Upper lobe of left lung (tissue), 6 donors: ENCODE results near the gene INAFM1. TPM values are rescaled to one million over a fixed set of nuclear protein-coding genes. Genes with fewer than 3 reads are reported as not detected.
A peak's percentile ranks its signal among the peaks of the same experiment; 100 is the strongest.

Experiments used
- ATAC-seq, 2 donors: fragments of 200-7000 bp; cut with Tn5 transposase; one replicate each; pipeline ENCODE4 v1.9.1; 2022; ENCODE audit warnings: mild to moderate bottlenecking in 2 of 2, moderate library complexity in 2 of 2; ENCODE audit not compliant: low FRiP score in 2 of 2
- DNase-seq, 2 donors: peaks; one replicate each; pipeline ENCODE4 v3.0.0-alpha.2; 2019 to 2020
- H3K27ac ChIP-seq, 4 donors: fragments of 200-600 bp; sonication (generic); one replicate each; pipeline ENCODE4 v1.5.1; 2016 to 2019
- H3K27me3 ChIP-seq, 4 donors: fragments of 200-600 bp; sonication (generic); one replicate each; pipeline ENCODE4 v1.5.1; 2017 to 2019
- H3K36me3 ChIP-seq, 4 donors: fragments of 200-600 bp; sonication (generic); one replicate each; pipeline ENCODE4 v1.5.1; 2016 to 2019
- H3K4me1 ChIP-seq, 4 donors: fragments of 200-600 bp; sonication (generic); one replicate each; pipeline ENCODE4 v1.5.1; 2018 to 2019
- H3K4me3 ChIP-seq, 4 donors: fragments of 200-600 bp; sonication (generic); one replicate each; pipeline ENCODE4 v1.5.1; 2017 to 2019; ENCODE audit warnings: mild to moderate bottlenecking in 2 of 4, moderate library complexity in 1 of 4
- H3K9me3 ChIP-seq, 4 donors: fragments of 200-600 bp; sonication (generic); one replicate each; pipeline ENCODE4 v1.5.1; 2018 to 2019
- EP300 ChIP-seq, 4 donors: sonication (generic); formaldehyde crosslinking; IDR thresholded peaks; one replicate each; pipeline ENCODE4 v1.5.1; 2017; ENCODE audit warnings: antibody characterized with exemption in 4 of 4, control low read depth in 2 of 4
- POLR2A ChIP-seq, 4 donors: fragments of 450-650 bp; IDR thresholded peaks; one replicate each; pipeline ENCODE4 v1.5.1; 2016 to 2017; ENCODE audit warnings: antibody characterized with exemption in 4 of 4, mild to moderate bottlenecking in 2 of 4
- POLR2AphosphoS5 ChIP-seq, 2 donors: sonication (generic); formaldehyde crosslinking; IDR thresholded peaks; one replicate each; pipeline ENCODE4 v1.5.1; 2017; ENCODE audit warnings: antibody characterized with exemption in 2 of 2
- WGBS, 2 donors: methylation state at CpG; one replicate each; pipeline ENCODE4 v1.1.5; 2017 to 2018; 5-methylcytosine and 5-hydroxymethylcytosine counted together
- total RNA-seq, 6 donors: library from RNA; depleted of rRNA in 4 of 6; stranded (reverse); fragments of >200 nt in 4 of 6; gene quantifications; one replicate each; pipeline versions ENCODE4 v1.1.0 to v1.2.1, GENCODE V29; 2016 to 2021
- TF ChIP-seq, protein P1 (sequence below), 6 experiments: fragments of 450-650 bp in 4 of 6; fragments of 200-600 bp in 2 of 6; sonication (generic) in 2 of 6; IDR thresholded peaks; one replicate each; pipeline ENCODE4 v1.5.1; 2016 to 2019; ENCODE audit warnings: antibody characterized with exemption in 6 of 6
- donor health status: DM: no; HTN: no; CAD: no; lungs with moderate emphysema.
- donor health status: DM: no; HTN: yes; CAD: no; lungs with severe emphysema.

Gene INAFM1
- total RNA-seq, 6 donors from 2014 or later = 0.59 to 28.3 (median 22.4) TPM

DNA sequence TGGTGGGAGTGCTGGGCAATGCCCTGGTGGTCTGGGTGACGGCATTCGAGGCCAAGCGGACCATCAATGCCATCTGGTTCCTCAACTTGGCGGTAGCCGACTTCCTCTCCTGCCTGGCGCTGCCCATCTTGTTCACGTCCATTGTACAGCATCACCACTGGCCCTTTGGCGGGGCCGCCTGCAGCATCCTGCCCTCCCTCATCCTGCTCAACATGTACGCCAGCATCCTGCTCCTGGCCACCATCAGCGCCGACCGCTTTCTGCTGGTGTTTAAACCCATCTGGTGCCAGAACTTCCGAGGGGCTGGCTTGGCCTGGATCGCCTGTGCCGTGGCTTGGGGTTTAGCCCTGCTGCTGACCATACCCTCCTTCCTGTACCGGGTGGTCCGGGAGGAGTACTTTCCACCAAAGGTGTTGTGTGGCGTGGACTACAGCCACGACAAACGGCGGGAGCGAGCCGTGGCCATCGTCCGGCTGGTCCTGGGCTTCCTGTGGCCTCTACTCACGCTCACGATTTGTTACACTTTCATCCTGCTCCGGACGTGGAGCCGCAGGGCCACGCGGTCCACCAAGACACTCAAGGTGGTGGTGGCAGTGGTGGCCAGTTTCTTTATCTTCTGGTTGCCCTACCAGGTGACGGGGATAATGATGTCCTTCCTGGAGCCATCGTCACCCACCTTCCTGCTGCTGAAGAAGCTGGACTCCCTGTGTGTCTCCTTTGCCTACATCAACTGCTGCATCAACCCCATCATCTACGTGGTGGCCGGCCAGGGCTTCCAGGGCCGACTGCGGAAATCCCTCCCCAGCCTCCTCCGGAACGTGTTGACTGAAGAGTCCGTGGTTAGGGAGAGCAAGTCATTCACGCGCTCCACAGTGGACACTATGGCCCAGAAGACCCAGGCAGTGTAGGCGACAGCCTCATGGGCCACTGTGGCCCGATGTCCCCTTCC is 45.5 kb downstream of the INAFM1 start:
- Histone ChIP-seq H3K36me3 (peaks cover 0 to 6% (median 0%) of the 10 kb centered on the region in 4 donors), H3K27ac (peak overlapping the region in 1 of 4 donors; percentile 46), H3K27me3 (no peaks in the 10 kb centered on the region), H3K4me1 (peaks cover 0 to 7% (median 0%) of the 10 kb centered on the region in 4 donors), H3K9me3 (no peaks in the 10 kb centered on the region), H3K4me3 (no peak overlapping the region)
- TF ChIP-seq POLR2A (IDR thresholded peaks at IDR 0.05) (no peak), POLR2AphosphoS5 (IDR thresholded peaks at IDR 0.05) (no peak), EP300 (IDR thresholded peaks at IDR 0.05) (no peak)
- TF ChIP-seq, protein P1, sequence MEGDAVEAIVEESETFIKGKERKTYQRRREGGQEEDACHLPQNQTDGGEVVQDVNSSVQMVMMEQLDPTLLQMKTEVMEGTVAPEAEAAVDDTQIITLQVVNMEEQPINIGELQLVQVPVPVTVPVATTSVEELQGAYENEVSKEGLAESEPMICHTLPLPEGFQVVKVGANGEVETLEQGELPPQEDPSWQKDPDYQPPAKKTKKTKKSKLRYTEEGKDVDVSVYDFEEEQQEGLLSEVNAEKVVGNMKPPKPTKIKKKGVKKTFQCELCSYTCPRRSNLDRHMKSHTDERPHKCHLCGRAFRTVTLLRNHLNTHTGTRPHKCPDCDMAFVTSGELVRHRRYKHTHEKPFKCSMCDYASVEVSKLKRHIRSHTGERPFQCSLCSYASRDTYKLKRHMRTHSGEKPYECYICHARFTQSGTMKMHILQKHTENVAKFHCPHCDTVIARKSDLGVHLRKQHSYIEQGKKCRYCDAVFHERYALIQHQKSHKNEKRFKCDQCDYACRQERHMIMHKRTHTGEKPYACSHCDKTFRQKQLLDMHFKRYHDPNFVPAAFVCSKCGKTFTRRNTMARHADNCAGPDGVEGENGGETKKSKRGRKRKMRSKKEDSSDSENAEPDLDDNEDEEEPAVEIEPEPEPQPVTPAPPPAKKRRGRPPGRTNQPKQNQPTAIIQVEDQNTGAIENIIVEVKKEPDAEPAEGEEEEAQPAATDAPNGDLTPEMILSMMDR (IDR thresholded peaks at IDR 0.05) = no peak
- 90 to 91% methylated on average over 38 to 46 of the region's 46 CpGs for WGBS, 2 donors
- DNase-seq (no peak), ATAC-seq (no peak)

DNA sequence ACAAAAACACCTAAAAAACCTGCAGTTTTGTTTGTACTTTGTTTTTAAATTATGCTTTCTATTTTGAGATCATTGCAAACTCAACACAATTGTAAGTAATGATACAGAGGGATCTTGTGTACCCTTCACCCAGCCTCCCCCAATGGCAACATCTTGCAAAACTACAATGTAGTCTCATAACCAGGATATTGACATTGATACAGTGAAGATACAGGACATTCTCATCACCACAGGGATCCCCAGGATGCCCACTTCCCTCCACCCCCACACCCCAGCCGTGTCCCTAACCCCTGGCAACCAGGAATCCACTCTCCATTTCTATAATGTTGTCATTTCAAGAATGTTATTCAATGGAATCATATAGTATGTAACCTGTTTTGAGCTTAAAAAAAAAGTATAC is 46.9 kb downstream of the INAFM1 start:
- ATAC-seq (no peak), DNase-seq (no peak)
- H3K27me3 ChIP-seq = no peaks in the 10 kb centered on the region
- H3K36me3 ChIP-seq = peaks cover 0 to 6% (median 0%) of the 10 kb centered on the region in 4 donors
- TF ChIP-seq POLR2AphosphoS5 (IDR thresholded peaks at IDR 0.05) = no peak
- TF ChIP-seq POLR2A (IDR thresholded peaks at IDR 0.05) = no peak
- TF ChIP-seq, protein P1 (IDR thresholded peaks at IDR 0.05) = no peak
- TF ChIP-seq EP300 (IDR thresholded peaks at IDR 0.05) = no peak
- 65 to 78% methylated on average over 1 of the region's 1 CpG for WGBS, 2 donors
- no peak overlapping the region for H3K4me3 ChIP-seq
- no peaks in the 10 kb centered on the region for H3K4me1 ChIP-seq
- no peaks in the 10 kb centered on the region for H3K9me3 ChIP-seq
- H3K27ac ChIP-seq = peak overlapping the region in 2 of 4 donors; percentile 40 to 46

DNA sequence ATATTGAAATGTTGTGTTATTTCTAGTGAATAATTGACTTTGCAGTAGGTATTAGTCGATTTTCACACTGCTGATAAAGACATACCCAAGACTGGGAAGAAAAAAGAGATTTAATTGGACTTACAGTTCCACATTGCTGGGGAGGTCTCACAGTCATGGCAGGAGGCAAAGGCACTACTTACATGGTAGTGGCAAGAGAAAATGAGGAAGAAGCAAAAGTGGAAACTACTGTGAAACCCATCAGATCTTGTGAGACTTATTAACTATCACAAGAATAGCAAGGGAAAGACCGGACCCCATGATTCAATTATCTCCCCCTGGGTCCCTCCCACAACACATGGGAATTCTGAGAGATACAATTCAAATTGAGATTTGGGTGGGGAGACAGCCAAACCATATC is 47.4 kb downstream of the INAFM1 start:
- no peaks in the 10 kb centered on the region for H3K4me1 ChIP-seq
- WGBS, 2 donors = 77 to 83% methylated on average over 2 of the region's 2 CpGs
- DNase-seq = no peak
- no peaks in the 10 kb centered on the region for H3K9me3 ChIP-seq
- no peak for ATAC-seq
- no peak overlapping the region for H3K4me3 ChIP-seq
- H3K27me3 ChIP-seq = no peaks in the 10 kb centered on the region
- TF ChIP-seq POLR2AphosphoS5 (IDR thresholded peaks at IDR 0.05) (peak in 1 of 2 donors; percentile 32), POLR2A (IDR thresholded peaks at IDR 0.05) (peak in 1 of 4 donors; percentile 43), EP300 (IDR thresholded peaks at IDR 0.05) (no peak)
- TF ChIP-seq, protein P1 (IDR thresholded peaks at IDR 0.05) = no peak
- H3K36me3 ChIP-seq = peaks cover 0 to 6% (median 0%) of the 10 kb centered on the region in 4 donors
- peak overlapping the region in 2 of 4 donors; percentile 40 to 88 for H3K27ac ChIP-seq

DNA sequence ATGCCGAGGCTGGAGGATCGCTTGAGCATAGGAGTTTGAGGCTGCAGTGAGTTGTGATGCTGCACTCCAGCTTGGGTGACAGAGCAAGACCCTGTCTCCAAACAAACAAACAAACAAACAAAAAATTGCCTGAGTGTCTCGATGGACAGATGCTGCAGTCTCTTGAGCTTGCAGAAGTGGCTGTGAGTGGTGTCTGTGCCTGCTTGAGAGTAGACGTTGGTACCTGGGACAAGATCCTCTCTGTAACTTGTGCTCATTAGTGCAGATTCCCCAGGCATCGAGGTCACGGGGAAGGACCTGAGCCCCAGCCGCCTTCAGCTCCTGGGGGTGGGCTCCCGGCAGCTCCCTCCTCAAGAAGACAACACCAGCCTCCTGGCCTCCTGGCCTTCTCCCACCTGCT is 48.7 kb downstream of the INAFM1 start:
- no peak for TF ChIP-seq POLR2A (IDR thresholded peaks at IDR 0.05)
- no peak for TF ChIP-seq EP300 (IDR thresholded peaks at IDR 0.05)
- TF ChIP-seq, protein P1 (IDR thresholded peaks at IDR 0.05) = no peak
- TF ChIP-seq POLR2AphosphoS5 (IDR thresholded peaks at IDR 0.05) = no peak
- DNase-seq (no peak), ATAC-seq (peak in 1 of 2 donors; percentile 18)
- Histone ChIP-seq H3K9me3 (no peaks in the 10 kb centered on the region), H3K4me3 (no peak overlapping the region), H3K36me3 (peaks cover 0 to 6% (median 0%) of the 10 kb centered on the region in 4 donors), H3K27me3 (no peaks in the 10 kb centered on the region), H3K4me1 (no peaks in the 10 kb centered on the region), H3K27ac (peak overlapping the region; percentile 30 to 88 (median 66))
- 69 to 73% methylated on average over 8 of the region's 8 CpGs for WGBS, 2 donors
